H1 (cell line): ENCODE results near the gene TGM6. TPM values are rescaled to one million over a fixed set of nuclear protein-coding genes. Genes with fewer than 3 reads are reported as not detected.

Experiments
- ATF2 ChIP-seq: IDR thresholded peaks from 2 replicates; pipeline ENCODE4 v1.6.1; 2012; ENCODE audit warnings: low read length, inconsistent platforms
- BCL11A ChIP-seq, 2 experiments: IDR thresholded peaks; one replicate each; pipeline ENCODE4 v1.6.1; 2011; ENCODE audit warnings: low read depth in 2 of 2, low read length in 2 of 2, mild to moderate bottlenecking in 2 of 2
- BRCA1 ChIP-seq: IDR thresholded peaks from 2 replicates; pipeline ENCODE4 v1.6.1; 2012; ENCODE audit warnings: low read depth, low read length, improper control_type of control experiment
- CHD1 ChIP-seq: IDR thresholded peaks from 2 replicates; pipeline ENCODE4 v1.6.1; 2012; ENCODE audit warnings: low read depth, low read length, improper control_type of control experiment
- CHD2 ChIP-seq: IDR thresholded peaks from 2 replicates; pipeline ENCODE4 v1.6.1; 2012; ENCODE audit warnings: low read length, improper control_type of control experiment
- CTBP2 ChIP-seq: IDR thresholded peaks from 2 replicates; pipeline ENCODE4 v1.7.0; 2011; ENCODE audit warnings: borderline replicate concordance, mild to moderate bottlenecking, moderate library complexity, mixed read lengths, low read length; ENCODE audit not compliant: insufficient read depth, insufficient read length
- EP300 ChIP-seq, 2 experiments: IDR thresholded peaks; 1 replicate in 1 of 2; 2 replicates in 1 of 2; pipeline ENCODE4 v1.6.1; 2011 to 2012; ENCODE audit warnings: low read depth in 2 of 2, low read length in 2 of 2, mild to moderate bottlenecking in 2 of 2, borderline replicate concordance in 1 of 2, inconsistent platforms in 1 of 2, moderate library complexity in 1 of 2
- EZH2 ChIP-seq: fragments of 200-600 bp; sonication (generic); IDR thresholded peaks from 2 replicates; pipeline ENCODE4 v1.7.1; 2012; ENCODE audit warnings: low read depth, mild to moderate bottlenecking, moderate library complexity, low read length, inconsistent platforms; ENCODE audit not compliant: severe bottlenecking
- HDAC2 ChIP-seq, 2 experiments: fragments of 300-600 bp in 1 of 2; sonication (generic) in 1 of 2; IDR thresholded peaks; 2 replicates each; pipeline ENCODE4 v1.6.1; 2011 to 2012; ENCODE audit warnings: low read depth in 2 of 2, low read length in 2 of 2, mild to moderate bottlenecking in 2 of 2, moderate library complexity in 2 of 2, borderline replicate concordance in 1 of 2, inconsistent platforms in 1 of 2
- HDAC6 ChIP-seq: IDR thresholded peaks from one replicate; pipeline ENCODE4 v1.7.1; 2012; ENCODE audit warnings: low read depth, mild to moderate bottlenecking, inconsistent platforms, low read length, moderate library complexity
- KDM1A ChIP-seq: fragments of 200-600, 300-600 bp; sonication (generic); IDR thresholded peaks from 2 replicates; pipeline ENCODE4 v1.7.1; 2016; ENCODE audit warnings: mild to moderate bottlenecking, low read length, borderline replicate concordance
- MAX ChIP-seq: IDR thresholded peaks from 2 replicates; pipeline ENCODE4 v1.6.1; 2012; ENCODE audit warnings: inconsistent platforms
- POLR2AphosphoS5 ChIP-seq: IDR thresholded peaks from 2 replicates; pipeline ENCODE4 v1.6.1; 2011; ENCODE audit warnings: low read depth, low read length
- POU5F1 ChIP-seq: IDR thresholded peaks from 2 replicates; pipeline ENCODE4 v1.6.1; 2011; ENCODE audit warnings: low read depth, mild to moderate bottlenecking, low read length, moderate library complexity
- SAP30 ChIP-seq: fragments of 300-600 bp; sonication (generic); IDR thresholded peaks from 2 replicates; pipeline ENCODE4 v1.7.1; 2012; ENCODE audit warnings: low read length, moderate library complexity, mild to moderate bottlenecking, inconsistent platforms; ENCODE audit not compliant: insufficient read depth, insufficient replicate concordance
- TEAD4 ChIP-seq: IDR thresholded peaks from 2 replicates; pipeline ENCODE4 v1.6.1; 2012; ENCODE audit warnings: low read depth, low read length, inconsistent platforms, mixed read lengths
- polyA plus RNA-seq, 7 experiments: library from polyadenylated mRNA; depleted of rRNA in 3 of 7; stranded (reverse) in 5 of 7; unstranded in 2 of 7; fragments of >200 nt in 5 of 7; fragments of 200-250 nt in 2 of 7; gene quantifications; 1 replicate in 5 of 7; 2 replicates in 1 of 7; 4 replicates in 1 of 7; pipeline versions ENCODE4 v1.2.1 to v1.2.3, GENCODE V29; 2011 to 2013; ENCODE audit warnings: missing spikeins in 2 of 7, mixed read lengths in 2 of 7
- total RNA-seq: library from RNA; stranded (reverse); fragmentation: NEBNext Ultra II Directional; extraction: Animal tissue kit (Norgen Biotek cat#: 25700); gene quantifications from 2 replicates; pipeline ENCODE4 v1.2.1, GENCODE V29; 2021
- TF ChIP-seq, protein P1 (sequence below): IDR thresholded peaks from 2 replicates; pipeline ENCODE4 v1.6.1; 2011; ENCODE audit warnings: low read depth, mild to moderate bottlenecking, low read length; ENCODE audit not compliant: insufficient read depth
- TF ChIP-seq, protein P2 (sequence below): IDR thresholded peaks from 2 replicates; pipeline ENCODE4 v1.6.1; 2011; ENCODE audit warnings: low read length, improper control_type of control experiment

The TGM6 gene
- total and polyA plus RNA-seq, 2 of the 8 experiments (the other 6 are each of a cell fraction or from before 2014, with no cell fraction given), result 0.03 TPM; not detected in 1

GRCh38 chr20:2470423-2471193 lies 89.9 kb downstream of the TGM6 start, which contains the start of gene SNRPB (continued):
- TF ChIP-seq POU5F1 (no peak), MAX (peak; percentile 85), HDAC2 (IDR thresholded peaks at IDR 0.05; ENCODE audit: borderline replicate concordance in 1 of 2, low read depth in 2 of 2, low read length in 2 of 2) (no peak), KDM1A (no peak), CTBP2 (no peak), POLR2AphosphoS5 (peak; percentile 95), HDAC6 (no peak), BCL11A (IDR thresholded peaks at IDR 0.05; ENCODE audit: low read depth in 2 of 2, low read length in 2 of 2) (no peak), SAP30 (no peak), TEAD4 (0 out of 2 replicates have a peak, but pooled peaks have one; percentile 33), ATF2 (peak; percentile 86; the same call in 1 of the 2 replicates), CHD1 (no peak), CHD2 (peak; percentile 44; the same call in 1 of the 2 replicates), EZH2 (no peak), EP300 (IDR thresholded peaks at IDR 0.05; ENCODE audit: borderline replicate concordance in 1 of 2, low read depth in 2 of 2, low read length in 2 of 2) (peak in 1 of 2 experiments; percentile 62; a peak in 1 of 3 replicates), BRCA1 (no peak)
- TF ChIP-seq, protein P1, sequence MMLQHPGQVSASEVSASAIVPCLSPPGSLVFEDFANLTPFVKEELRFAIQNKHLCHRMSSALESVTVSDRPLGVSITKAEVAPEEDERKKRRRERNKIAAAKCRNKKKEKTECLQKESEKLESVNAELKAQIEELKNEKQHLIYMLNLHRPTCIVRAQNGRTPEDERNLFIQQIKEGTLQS, result no peak
- TF ChIP-seq, protein P2, sequence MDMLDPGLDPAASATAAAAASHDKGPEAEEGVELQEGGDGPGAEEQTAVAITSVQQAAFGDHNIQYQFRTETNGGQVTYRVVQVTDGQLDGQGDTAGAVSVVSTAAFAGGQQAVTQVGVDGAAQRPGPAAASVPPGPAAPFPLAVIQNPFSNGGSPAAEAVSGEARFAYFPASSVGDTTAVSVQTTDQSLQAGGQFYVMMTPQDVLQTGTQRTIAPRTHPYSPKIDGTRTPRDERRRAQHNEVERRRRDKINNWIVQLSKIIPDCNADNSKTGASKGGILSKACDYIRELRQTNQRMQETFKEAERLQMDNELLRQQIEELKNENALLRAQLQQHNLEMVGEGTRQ, result no peak
